Immature natural killer cell (primary cell): Measurements from ENCODE around the gene MT1G. TPM values are rescaled to one million over a fixed set of nuclear protein-coding genes. Genes with fewer than 3 reads are reported as not detected.
"Not testable (repeated sequence)": the region's sequence is repeated elsewhere in the genome, so short reads cannot be mapped to it uniquely, and the experiment has no call there.

Experiments used
- DNase-seq, 3 donors: peaks; one replicate each; pipeline ENCODE4 v3.0.0; 2022; ENCODE audit warnings: mixed read lengths in 1 of 3
- H3K27ac Mint-ChIP-seq, 6 donors: one replicate each; pipeline ENCODE4 v1.8.0; 2020; ENCODE audit warnings: mixed read lengths in 6 of 6, mild to moderate bottlenecking in 5 of 6, inconsistent platforms in 4 of 6, moderate library complexity in 3 of 6
- H3K27me3 Mint-ChIP-seq, 3 donors: one replicate each; pipeline ENCODE4 v1.8.0; 2020 to 2021; ENCODE audit warnings: low read depth in 3 of 3, mild to moderate bottlenecking in 3 of 3, mixed read lengths in 3 of 3, moderate library complexity in 3 of 3, inconsistent platforms in 1 of 3
- H3K36me3 Mint-ChIP-seq, 3 donors: one replicate each; pipeline ENCODE4 v1.8.0; 2020; ENCODE audit warnings: mixed read lengths in 3 of 3, inconsistent platforms in 2 of 3, mild to moderate bottlenecking in 2 of 3
- H3K4me1 Mint-ChIP-seq, 2 donors: one replicate each; pipeline ENCODE4 v1.8.0; 2020; ENCODE audit warnings: inconsistent platforms in 2 of 2, mild to moderate bottlenecking in 2 of 2, mixed read lengths in 2 of 2, moderate library complexity in 1 of 2
- H3K4me3 Mint-ChIP-seq, 5 donors: one replicate each; pipeline ENCODE4 v1.8.0; 2020; ENCODE audit warnings: mild to moderate bottlenecking in 5 of 5, mixed read lengths in 5 of 5, inconsistent platforms in 3 of 5, moderate library complexity in 3 of 5
- H3K9me3 Mint-ChIP-seq, 6 donors: one replicate each; pipeline ENCODE4 v1.8.0; 2020; ENCODE audit warnings: mild to moderate bottlenecking in 6 of 6, mixed read lengths in 6 of 6, inconsistent platforms in 4 of 6, moderate library complexity in 3 of 6
- polyA plus RNA-seq, 3 donors: library from polyadenylated mRNA; unstranded; fragments of 300-500 nt; fragmentation: Illumina TruSeq; gene quantifications; one replicate each; pipeline ENCODE4 v1.2.3, GENCODE V29; 2021

MT1G gene
- polyA plus RNA-seq, 3 donors from 2014 or later = not detected

GRCh38 chr16:56665286-56666261 lies 2.3 kb downstream of the MT1G start:
- H3K4me1 Mint-ChIP-seq = peaks cover 0 to 13% of the 10 kb centered on the region in 2 donors
- H3K27ac Mint-ChIP-seq, DNase-seq, H3K4me3 Mint-ChIP-seq, H3K9me3 Mint-ChIP-seq: not testable (repeated sequence)
- H3K36me3 Mint-ChIP-seq = peaks cover 4 to 12% (median 9%) of the 10 kb centered on the region in 3 donors
- H3K27me3 Mint-ChIP-seq = peaks cover 16 to 32% (median 27%) of the 10 kb centered on the region in 3 donors

GRCh38 chr16:56664506-56664905 lies 3.4 kb downstream of the MT1G start:
- H3K36me3 Mint-ChIP-seq = peaks cover 4 to 16% (median 9%) of the 10 kb centered on the region in 3 donors
- H3K4me3 Mint-ChIP-seq = no peak overlapping the region
- DNase-seq = no peak
- H3K27me3 Mint-ChIP-seq = peaks cover 16 to 35% (median 24%) of the 10 kb centered on the region in 3 donors
- H3K27ac Mint-ChIP-seq = no peak overlapping the region
- no peaks in the 10 kb centered on the region for H3K9me3 Mint-ChIP-seq
- peaks cover 0 to 13% of the 10 kb centered on the region in 2 donors for H3K4me1 Mint-ChIP-seq

GRCh38 chr16:56662357-56663354 lies 5.2 kb downstream of the MT1G start:
- Mint-ChIP-seq H3K36me3 (peaks cover 4 to 16% (median 9%) of the 10 kb centered on the region in 3 donors), H3K4me1 (peaks cover 12 to 21% of the 10 kb centered on the region in 2 donors), H3K4me3 (peak overlapping the region in 2 of 5 donors; percentile 43 to 54), H3K27me3 (peaks cover 10 to 26% (median 23%) of the 10 kb centered on the region in 3 donors), H3K27ac (no peak overlapping the region), H3K9me3 (no peaks in the 10 kb centered on the region)
- DNase-seq = no peak

- Mint-ChIP-seq H3K4me1 (peaks cover 17 to 23% of the 10 kb centered on the region in 2 donors), H3K4me3 (peak overlapping the region; percentile 95 to 98 (median 97)), H3K27ac (peak overlapping the region in 5 of 6 donors; percentile 79 to 91 (median 85)), H3K27me3 (peaks cover 8 to 15% (median 13%) of the 10 kb centered on the region in 3 donors), H3K9me3 (no peaks in the 10 kb centered on the region), H3K36me3 (peaks cover 4 to 13% (median 6%) of the 10 kb centered on the region in 3 donors)
- no peak for DNase-seq
Measured at GRCh38 chr16:56658327-56658875, 9.5 kb downstream of the MT1G start.

GRCh38 chr16:56657555-56658326 lies 10.1 kb downstream of the MT1G start, which contains the start of gene MT1F:
MT1F (plus strand) TSS chr16:56657959; CDS start chr16:56658059, 100 bp downstream.
- no peaks in the 10 kb centered on the region for H3K9me3 Mint-ChIP-seq
- H3K27ac Mint-ChIP-seq = peak within 1 kb of the TSS; percentile 85 to 93 (median 90)
- H3K4me3 Mint-ChIP-seq = peak within 1 kb of the TSS; percentile 95 to 98 (median 97)
- peaks cover 17 to 21% of the 10 kb centered on the region in 2 donors for H3K4me1 Mint-ChIP-seq
- H3K36me3 Mint-ChIP-seq = peaks cover 4 to 13% (median 6%) of the 10 kb centered on the region in 3 donors
- peaks cover 8 to 15% (median 13%) of the 10 kb centered on the region in 3 donors for H3K27me3 Mint-ChIP-seq
- peak; percentile 35 to 56 (median 54) for DNase-seq

GRCh38 chr16:56653218-56653617 lies 14.6 kb downstream of the MT1G start:
- Mint-ChIP-seq H3K27ac (no peak overlapping the region), H3K27me3 (peaks cover 2 to 10% (median 2%) of the 10 kb centered on the region in 3 donors), H3K4me1 (peaks cover 8 to 11% of the 10 kb centered on the region in 2 donors), H3K4me3 (no peak overlapping the region), H3K9me3 (no peaks in the 10 kb centered on the region), H3K36me3 (no peaks in the 10 kb centered on the region)
- DNase-seq = no peak

- Mint-ChIP-seq H3K27me3 (peaks cover 2 to 6% (median 6%) of the 10 kb centered on the region in 3 donors), H3K9me3 (no peaks in the 10 kb centered on the region), H3K27ac (no peak overlapping the region), H3K4me3 (no peak overlapping the region), H3K36me3 (no peaks in the 10 kb centered on the region), H3K4me1 (peaks cover 4 to 5% of the 10 kb centered on the region in 2 donors)
- no peak for DNase-seq
Measured at GRCh38 chr16:56652600-56652999, 15.3 kb downstream of the MT1G start.

- Mint-ChIP-seq H3K36me3 (no peaks in the 10 kb centered on the region), H3K4me3 (no peak within 1 kb of the TSS), H3K4me1 (no peaks in the 10 kb centered on the region), H3K9me3 (no peaks in the 10 kb centered on the region), H3K27ac (no peak within 1 kb of the TSS), H3K27me3 (peaks cover 2 to 6% (median 3%) of the 10 kb centered on the region in 3 donors)
- DNase-seq = no peak
Measured at GRCh38 chr16:56651586-56651985, 16.3 kb downstream of the MT1G start, which contains the start of gene MT1B. MT1B (plus strand) TSS chr16:56651886; CDS start chr16:56651954, 68 bp downstream.

GRCh38 chr16:56649820-56650219 lies 18.0 kb downstream of the MT1G start:
- Mint-ChIP-seq H3K27me3 (peaks cover 2 to 8% (median 3%) of the 10 kb centered on the region in 3 donors), H3K4me3 (no peak overlapping the region), H3K27ac (no peak overlapping the region), H3K4me1 (no peaks in the 10 kb centered on the region), H3K9me3 (no peaks in the 10 kb centered on the region), H3K36me3 (no peaks in the 10 kb centered on the region)
- DNase-seq = no peak

GRCh38 chr16:56649271-56649670 lies 18.6 kb downstream of the MT1G start:
- Mint-ChIP-seq H3K4me1 (peaks cover under 1% of the 10 kb centered on the region in 2 donors), H3K4me3 (no peak overlapping the region), H3K27ac (no peak overlapping the region), H3K36me3 (no peaks in the 10 kb centered on the region), H3K27me3 (peaks cover 3 to 10% (median 5%) of the 10 kb centered on the region in 3 donors), H3K9me3 (no peaks in the 10 kb centered on the region)
- no peak for DNase-seq

- Mint-ChIP-seq H3K9me3 (no peaks in the 10 kb centered on the region), H3K4me3 (no peak overlapping the region), H3K27ac (no peak overlapping the region), H3K4me1 (peaks cover 14% of the 10 kb centered on the region in 2 donors), H3K36me3 (no peaks in the 10 kb centered on the region), H3K27me3 (peaks cover 3 to 12% (median 6%) of the 10 kb centered on the region in 3 donors)
- no peak for DNase-seq
Measured at GRCh38 chr16:56647641-56648431, 20.0 kb downstream of the MT1G start.

GRCh38 chr16:56645838-56646237 lies 22.0 kb downstream of the MT1G start:
- no peak for DNase-seq
- Mint-ChIP-seq H3K4me1 (peaks cover 19 to 20% of the 10 kb centered on the region in 2 donors), H3K9me3 (no peaks in the 10 kb centered on the region), H3K27ac (no peak overlapping the region), H3K27me3 (peaks cover 5 to 12% (median 6%) of the 10 kb centered on the region in 3 donors), H3K36me3 (no peaks in the 10 kb centered on the region), H3K4me3 (no peak overlapping the region)
